Upper lobe of right lung (tissue), 1 donor: ENCODE data around the gene ZBTB46. TPM values are rescaled to one million over a fixed set of nuclear protein-coding genes. Genes with fewer than 3 reads are reported as not detected.

Experiments used
- ATAC-seq: fragments of 200-7000 bp; cut with Tn5 transposase; one replicate; pipeline ENCODE4 v1.9.1; 2020; ENCODE audit warnings: mild to moderate bottlenecking, moderate library complexity
- DNase-seq: peaks from one replicate; pipeline ENCODE4 v3.0.0-alpha.2; 2020
- H3K27ac ChIP-seq: fragments of 200-600 bp; one replicate; pipeline ENCODE4 v1.8.0; 2022
- H3K27me3 ChIP-seq: fragments of 200-600 bp; one replicate; pipeline ENCODE4 v1.8.0; 2022; ENCODE audit warnings: mild to moderate bottlenecking
- H3K36me3 ChIP-seq: fragments of 200-600 bp; one replicate; pipeline ENCODE4 v1.8.0; 2022
- H3K4me1 ChIP-seq: fragments of 200-600 bp; one replicate; pipeline ENCODE4 v1.8.0; 2022
- H3K4me3 ChIP-seq: fragments of 200-600 bp; one replicate; pipeline ENCODE4 v1.8.0; 2022; ENCODE audit warnings: mild to moderate bottlenecking
- H3K9me3 ChIP-seq: fragments of 200-600 bp; one replicate; pipeline ENCODE4 v1.8.0; 2022
- CTCF ChIP-seq: fragments of 200-600 bp; IDR thresholded peaks from one replicate; pipeline ENCODE4 v1.8.0; 2022; ENCODE audit warnings: antibody characterized with exemption
- intact Hi-C: fragments of 100-400 bp; cut with DNase I; formaldehyde crosslinking; loops from one replicate; pipeline ENCODE4 v1.11.0; 2022
- total RNA-seq: library from RNA; stranded (reverse); fragmentation: NEBNext Ultra II Directional; extraction: Animal tissue kit (Norgen Biotek cat#: 25700); gene quantifications from one replicate; pipeline ENCODE4 v1.2.1, GENCODE V29; 2021
- donor health status: DM: no; HTN: yes; CAD: no; lungs with severe emphysema.

The ZBTB46 gene
- total RNA-seq, 1 donor from 2014 or later: 19.7 TPM

GRCh38 chr20:63821811-63822210 is 9.3 kb downstream of the ZBTB46 start:
- no peaks in the 10 kb centered on the region for H3K36me3 ChIP-seq
- no peaks in the 10 kb centered on the region for H3K9me3 ChIP-seq
- no peak overlapping the region for H3K4me3 ChIP-seq
- TF ChIP-seq CTCF: no peak
- peaks cover 14% of the 10 kb centered on the region for H3K4me1 ChIP-seq
- ATAC-seq (no peak), DNase-seq (no peak)
- intact Hi-C loops: no loop called here
- no peaks in the 10 kb centered on the region for H3K27me3 ChIP-seq
- H3K27ac ChIP-seq: no peak overlapping the region

GRCh38 chr20:63819224-63819921 is 11.7 kb downstream of the ZBTB46 start:
- TF ChIP-seq CTCF: peak; percentile 43
- no peak overlapping the region for H3K27ac ChIP-seq
- no peak for ATAC-seq
- no peaks in the 10 kb centered on the region for H3K36me3 ChIP-seq
- intact Hi-C loops: no loop called here
- H3K4me1 ChIP-seq: peaks cover 14% of the 10 kb centered on the region
- no peaks in the 10 kb centered on the region for H3K9me3 ChIP-seq
- DNase-seq: no peak
- H3K4me3 ChIP-seq: no peak overlapping the region
- H3K27me3 ChIP-seq: no peaks in the 10 kb centered on the region

- Histone ChIP-seq H3K4me3 (no peak overlapping the region), H3K36me3 (no peaks in the 10 kb centered on the region), H3K27ac (no peak overlapping the region), H3K4me1 (no peaks in the 10 kb centered on the region), H3K9me3 (no peaks in the 10 kb centered on the region), H3K27me3 (no peaks in the 10 kb centered on the region)
- intact Hi-C loops: no loop called here
- TF ChIP-seq CTCF: no peak
- DNase-seq: no peak
- ATAC-seq: no peak
These were observed 15.3 kb downstream of the ZBTB46 start for GRCh38 chr20:63815615-63816253.

- Histone ChIP-seq H3K4me1 (no peaks in the 10 kb centered on the region), H3K9me3 (no peaks in the 10 kb centered on the region), H3K4me3 (no peak overlapping the region), H3K27ac (no peak overlapping the region), H3K27me3 (no peaks in the 10 kb centered on the region), H3K36me3 (no peaks in the 10 kb centered on the region)
- no peak for TF ChIP-seq CTCF
- no peak for ATAC-seq
- DNase-seq: no peak
- intact Hi-C loops: no loop called here
These were observed 16.0 kb downstream of the ZBTB46 start for GRCh38 chr20:63814891-63815614.

GRCh38 chr20:63811491-63811875 is 19.6 kb downstream of the ZBTB46 start:
- intact Hi-C loops: no loop called here
- no peaks in the 10 kb centered on the region for H3K27me3 ChIP-seq
- H3K4me1 ChIP-seq: no peaks in the 10 kb centered on the region
- DNase-seq: no peak
- no peak overlapping the region for H3K27ac ChIP-seq
- peak; percentile 8 for ATAC-seq
- no peaks in the 10 kb centered on the region for H3K9me3 ChIP-seq
- no peak for TF ChIP-seq CTCF
- no peaks in the 10 kb centered on the region for H3K36me3 ChIP-seq
- H3K4me3 ChIP-seq: no peak overlapping the region
